BE2C (cell line): Measurements from ENCODE around the gene COL11A1.
"Not testable (repeated sequence)": the region's sequence is repeated elsewhere in the genome, so short reads cannot be mapped to it uniquely, and the experiment has no call there.

Source experiments
- DNase-seq: peaks from one replicate; pipeline ENCODE4 v3.0.0-alpha.2; 2020
- H3K27me3 ChIP-seq: fragments of 250-450 bp; sonication (Bioruptor Pico); 2 replicates; pipeline ENCODE4 v1.5.1; 2020; ENCODE audit warnings: mild to moderate bottlenecking
- H3K36me3 ChIP-seq: fragments of 250-450 bp; sonication (Bioruptor Pico); 2 replicates; pipeline ENCODE4 v1.5.1; 2020; ENCODE audit warnings: mild to moderate bottlenecking
- H3K4me1 ChIP-seq: fragments of 250-450 bp; sonication (Bioruptor Pico); 2 replicates; pipeline ENCODE4 v1.5.1; 2020
- H3K4me3 ChIP-seq: 2 replicates; pipeline ENCODE4 v1.5.1; 2011; ENCODE audit warnings: low read depth, low read length
- H3K9me3 ChIP-seq: fragments of 250-450 bp; sonication (Bioruptor Pico); 2 replicates; pipeline ENCODE4 v1.5.1; 2020
- TF ChIP-seq, protein P1 (sequence below): IDR thresholded peaks from 2 replicates; pipeline ENCODE4 v1.5.1; 2012; ENCODE audit warnings: mild to moderate bottlenecking, low read depth, low read length

COL11A1 gene

DNA sequence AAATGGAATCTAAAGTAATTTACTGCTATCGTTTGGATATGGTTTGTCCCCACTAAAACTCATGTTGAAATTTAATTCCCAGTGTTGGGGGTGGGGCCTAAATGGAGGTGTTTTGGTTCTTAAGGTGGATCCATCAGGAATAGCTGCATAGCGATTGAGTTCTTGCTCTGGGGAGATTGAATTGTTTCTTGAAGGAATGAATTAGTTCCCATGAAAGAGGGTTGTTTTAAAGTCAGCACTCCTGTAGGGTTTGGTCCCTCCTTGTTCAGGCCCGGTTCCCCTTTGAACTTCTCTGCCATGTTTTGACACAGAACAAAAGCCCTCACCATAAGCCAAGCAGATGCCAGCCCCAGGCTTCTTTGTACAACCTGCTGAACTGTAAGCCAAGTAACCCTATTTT, 170.9 kb downstream of the COL11A1 start:
- DNase-seq = no peak
- H3K36me3 ChIP-seq = no peaks in the 10 kb centered on the region
- no peaks in the 10 kb centered on the region for H3K27me3 ChIP-seq
- no peaks in the 10 kb centered on the region for H3K9me3 ChIP-seq
- H3K4me1 ChIP-seq = no peaks in the 10 kb centered on the region
- no peak overlapping the region for H3K4me3 ChIP-seq
- TF ChIP-seq, protein P1, sequence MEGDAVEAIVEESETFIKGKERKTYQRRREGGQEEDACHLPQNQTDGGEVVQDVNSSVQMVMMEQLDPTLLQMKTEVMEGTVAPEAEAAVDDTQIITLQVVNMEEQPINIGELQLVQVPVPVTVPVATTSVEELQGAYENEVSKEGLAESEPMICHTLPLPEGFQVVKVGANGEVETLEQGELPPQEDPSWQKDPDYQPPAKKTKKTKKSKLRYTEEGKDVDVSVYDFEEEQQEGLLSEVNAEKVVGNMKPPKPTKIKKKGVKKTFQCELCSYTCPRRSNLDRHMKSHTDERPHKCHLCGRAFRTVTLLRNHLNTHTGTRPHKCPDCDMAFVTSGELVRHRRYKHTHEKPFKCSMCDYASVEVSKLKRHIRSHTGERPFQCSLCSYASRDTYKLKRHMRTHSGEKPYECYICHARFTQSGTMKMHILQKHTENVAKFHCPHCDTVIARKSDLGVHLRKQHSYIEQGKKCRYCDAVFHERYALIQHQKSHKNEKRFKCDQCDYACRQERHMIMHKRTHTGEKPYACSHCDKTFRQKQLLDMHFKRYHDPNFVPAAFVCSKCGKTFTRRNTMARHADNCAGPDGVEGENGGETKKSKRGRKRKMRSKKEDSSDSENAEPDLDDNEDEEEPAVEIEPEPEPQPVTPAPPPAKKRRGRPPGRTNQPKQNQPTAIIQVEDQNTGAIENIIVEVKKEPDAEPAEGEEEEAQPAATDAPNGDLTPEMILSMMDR = no peak

DNA sequence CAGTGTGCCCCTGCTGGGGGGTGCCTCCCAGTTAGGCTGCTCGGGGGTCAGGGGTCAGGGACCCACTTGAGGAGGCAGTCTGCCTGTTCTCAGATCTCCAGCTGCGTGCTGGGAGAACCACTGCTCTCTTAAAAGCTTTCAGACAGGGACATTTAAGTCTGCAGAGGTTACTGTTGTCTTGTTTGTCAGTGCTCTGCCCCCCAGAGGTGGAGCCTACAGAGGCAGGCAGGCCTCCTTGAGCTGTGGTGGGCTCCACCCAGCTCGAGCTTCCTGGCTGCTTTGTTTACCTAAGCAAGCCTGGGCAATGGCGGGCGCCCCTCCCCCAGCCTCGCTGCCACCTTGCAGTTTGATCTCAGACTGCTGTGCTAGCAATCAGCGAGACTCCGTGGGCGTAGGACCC, 175.0 kb downstream of the COL11A1 start:
- not testable (repeated sequence) for H3K4me3 ChIP-seq, H3K4me1 ChIP-seq, H3K9me3 ChIP-seq, H3K27me3 ChIP-seq, DNase-seq, H3K36me3 ChIP-seq

DNA sequence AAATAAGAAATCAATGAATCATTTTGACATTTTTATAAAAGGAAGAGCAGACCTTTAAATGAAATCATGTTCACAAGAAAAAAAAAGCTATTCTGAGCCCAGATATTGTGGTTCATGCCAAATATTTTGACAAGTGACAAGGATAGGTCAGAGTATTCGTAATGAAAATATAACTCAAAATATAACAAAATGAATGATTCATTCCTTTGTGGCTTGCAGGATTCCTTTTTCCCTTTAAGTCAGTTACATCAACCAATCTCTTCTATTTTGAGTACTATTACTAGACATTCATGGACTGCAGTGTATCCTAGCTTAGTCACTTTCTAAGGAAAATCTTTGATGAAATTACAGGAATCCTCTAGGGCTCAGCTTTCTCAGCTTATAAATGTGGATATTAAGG, 188.7 kb downstream of the COL11A1 start:
- Histone ChIP-seq H3K36me3 (no peaks in the 10 kb centered on the region), H3K9me3 (no peaks in the 10 kb centered on the region), H3K4me3 (no peak overlapping the region), H3K4me1 (no peaks in the 10 kb centered on the region), H3K27me3 (no peaks in the 10 kb centered on the region)
- DNase-seq = no peak
- TF ChIP-seq, protein P1 = no peak

DNA sequence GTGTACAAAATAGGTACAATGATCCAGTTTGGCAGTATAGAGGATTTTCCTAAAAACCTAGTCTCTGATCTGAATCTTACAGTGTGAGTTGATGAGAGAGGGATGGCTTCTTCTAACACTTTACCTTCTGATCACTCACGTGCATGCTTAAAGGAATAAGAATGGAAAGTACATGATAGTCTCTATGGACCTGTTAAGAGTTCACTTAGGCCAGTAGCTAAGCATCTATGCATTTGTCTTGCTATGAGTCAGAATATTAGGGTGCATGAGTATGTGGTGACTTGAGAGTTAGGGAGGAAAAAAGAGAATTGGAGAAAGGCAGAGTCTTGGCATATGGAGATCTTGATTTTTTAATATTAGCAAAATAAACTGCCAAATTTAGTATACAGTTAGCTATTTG, 206.3 kb downstream of the COL11A1 start:
- no peak for DNase-seq
- TF ChIP-seq, protein P1 = no peak
- Histone ChIP-seq H3K9me3 (no peaks in the 10 kb centered on the region), H3K27me3 (no peaks in the 10 kb centered on the region), H3K4me3 (no peak overlapping the region), H3K4me1 (no peaks in the 10 kb centered on the region), H3K36me3 (no peaks in the 10 kb centered on the region)

DNA sequence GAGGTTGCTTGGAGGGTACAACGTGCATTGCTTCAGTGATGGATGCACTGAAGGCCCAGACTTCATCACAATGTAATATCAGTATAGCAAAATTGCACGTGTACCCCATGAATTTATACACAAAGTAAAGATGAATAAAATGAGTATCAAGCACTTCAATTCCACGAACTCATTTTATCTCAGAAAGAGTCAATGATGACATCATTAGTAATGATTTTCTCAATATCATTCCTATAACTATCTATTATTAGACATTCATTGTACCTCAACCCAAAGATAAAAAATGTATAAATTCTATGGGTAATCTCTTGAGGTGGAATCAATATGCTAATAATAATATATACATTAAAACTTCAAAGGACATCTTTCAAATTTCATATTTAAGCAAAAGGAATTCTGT, 208.4 kb downstream of the COL11A1 start:
- no peak for DNase-seq
- TF ChIP-seq, protein P1 = no peak
- Histone ChIP-seq H3K4me3 (no peak overlapping the region), H3K4me1 (no peaks in the 10 kb centered on the region), H3K27me3 (no peaks in the 10 kb centered on the region), H3K9me3 (no peaks in the 10 kb centered on the region), H3K36me3 (no peaks in the 10 kb centered on the region)

DNA sequence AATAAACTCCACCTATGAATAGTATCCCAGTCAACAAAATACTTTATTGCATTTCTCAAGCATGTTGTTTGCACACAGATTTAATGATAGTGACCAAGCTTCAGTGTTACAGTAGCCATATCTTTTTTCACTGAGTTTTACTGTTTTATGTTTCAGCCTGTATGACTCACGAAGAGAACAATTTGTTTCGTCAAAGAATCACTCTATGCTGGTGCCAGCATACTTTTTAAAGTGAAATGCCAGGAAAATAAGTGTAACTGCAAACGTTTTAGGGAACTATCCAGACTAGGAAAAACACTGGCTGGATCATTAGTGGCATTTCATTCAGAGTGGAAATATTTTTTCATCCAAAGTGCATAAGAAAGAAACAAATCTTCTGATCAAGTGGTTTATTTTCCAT, 210.8 kb downstream of the COL11A1 start:
- Histone ChIP-seq H3K4me3 (no peak overlapping the region), H3K36me3 (no peaks in the 10 kb centered on the region), H3K9me3 (no peaks in the 10 kb centered on the region), H3K27me3 (no peaks in the 10 kb centered on the region), H3K4me1 (no peaks in the 10 kb centered on the region)
- no peak for DNase-seq
- TF ChIP-seq, protein P1 = no peak

DNA sequence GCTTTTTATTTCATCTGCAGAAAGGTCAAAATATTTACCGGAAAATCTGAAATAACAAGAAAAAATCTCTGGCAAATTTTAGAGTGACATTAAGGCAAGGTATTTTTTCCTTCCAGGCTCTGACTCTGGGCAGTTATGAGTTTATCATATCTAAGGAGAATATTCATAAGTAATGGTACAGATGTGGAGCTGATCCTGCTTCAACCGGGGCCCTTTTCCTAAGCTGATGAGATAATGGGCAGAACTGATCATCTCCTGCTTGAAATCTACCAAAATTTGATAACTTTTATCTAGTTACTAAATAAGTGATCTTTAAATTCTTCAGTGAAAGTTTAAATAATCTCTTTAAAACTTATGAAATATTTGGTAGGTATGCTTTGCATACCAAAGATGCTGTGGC, 211.6 kb downstream of the COL11A1 start:
- TF ChIP-seq, protein P1 = no peak
- Histone ChIP-seq H3K4me3 (no peak overlapping the region), H3K36me3 (no peaks in the 10 kb centered on the region), H3K27me3 (no peaks in the 10 kb centered on the region), H3K9me3 (no peaks in the 10 kb centered on the region), H3K4me1 (no peaks in the 10 kb centered on the region; the same call in 1 of the 2 replicates)
- DNase-seq = no peak
